GM21367 (cell line): Measurements from ENCODE around the gene MICU1.
"Not testable (repeated sequence)": the region's sequence is repeated elsewhere in the genome, so short reads cannot be mapped to it uniquely, and the experiment has no call there.

Source experiments
- ATAC-seq: cut with Tn5 transposase; IDR thresholded peaks from one replicate; pipeline ENCODE4 v1.9.1; 2021; ENCODE audit not compliant: unreplicated experiment

Gene MICU1

GRCh38 chr10:72332423-72333111, 293.3 kb downstream of the MICU1 start:
- no peak for ATAC-seq

GRCh38 chr10:72331575-72332422, 294.1 kb downstream of the MICU1 start:
- peak; percentile 35 for ATAC-seq

- ATAC-seq, result no peak
Observed at GRCh38 chr10:72330069-72330426, 295.8 kb downstream of the MICU1 start.

- ATAC-seq, result no peak
Observed at GRCh38 chr10:72329290-72330068, 296.4 kb downstream of the MICU1 start.

GRCh38 chr10:72328829-72329204, 297.1 kb downstream of the MICU1 start:
- no peak for ATAC-seq

GRCh38 chr10:72328045-72328828, 297.6 kb downstream of the MICU1 start:
- no peak for ATAC-seq

GRCh38 chr10:72326665-72327603, 298.9 kb downstream of the MICU1 start:
- not testable (repeated sequence) for ATAC-seq

GRCh38 chr10:72325243-72326175, 300.4 kb downstream of the MICU1 start:
- not testable (repeated sequence) for ATAC-seq

GRCh38 chr10:72323771-72324191, 302.1 kb downstream of the MICU1 start:
- ATAC-seq, result no peak

GRCh38 chr10:72323108-72323749, 302.6 kb downstream of the MICU1 start:
- no peak for ATAC-seq

GRCh38 chr10:72322280-72323058, 303.4 kb downstream of the MICU1 start:
- ATAC-seq, result no peak

GRCh38 chr10:72322030-72322279, 303.9 kb downstream of the MICU1 start:
- no peak for ATAC-seq

- ATAC-seq, result no peak
Observed at GRCh38 chr10:72321248-72322029, 304.4 kb downstream of the MICU1 start.

GRCh38 chr10:72320676-72321247, 305.1 kb downstream of the MICU1 start:
- peak; percentile 56 for ATAC-seq

GRCh38 chr10:72319416-72320254, 306.2 kb downstream of the MICU1 start:
- peak; percentile 41 for ATAC-seq
